HL-60 (cell line): ENCODE results near the gene MLF2.

Experiments used
- DNase-seq, 2 experiments: peaks; one replicate each; pipeline ENCODE4 v3.0.0-alpha.2; 2010 to 2020; ENCODE audit warnings: low read depth in 1 of 2, low spot score in 1 of 2
- H3K27ac ChIP-seq: fragments of 250-450 bp; sonication (Bioruptor Pico); replicated peaks from 2 replicates; pipeline ENCODE4 v1.5.1; 2020; ENCODE audit warnings: mild to moderate bottlenecking, moderate library complexity
- H3K27me3 ChIP-seq: fragments of 250-450 bp; sonication (Bioruptor Pico); 2 replicates; pipeline ENCODE4 v1.5.1; 2021; ENCODE audit warnings: mild to moderate bottlenecking, moderate library complexity; ENCODE audit not compliant: insufficient read depth, poor library complexity, severe bottlenecking
- H3K4me3 ChIP-seq: replicated peaks from 2 replicates; pipeline ENCODE4 v1.5.1; 2011; ENCODE audit warnings: mild to moderate bottlenecking, control low read depth, low read length; ENCODE audit not compliant: insufficient read depth
- CTCF ChIP-seq: IDR thresholded peaks from one replicate; pipeline ENCODE4 v1.5.1; 2011; ENCODE audit warnings: low read length, control low read depth, inconsistent platforms; ENCODE audit not compliant: insufficient read depth
- GABPA ChIP-seq: IDR thresholded peaks from 2 replicates; pipeline ENCODE4 v1.6.1; 2012; ENCODE audit warnings: low read depth
- POLR2AphosphoS5 ChIP-seq: IDR thresholded peaks from 2 replicates; pipeline ENCODE4 v1.6.1; 2012; ENCODE audit warnings: low read depth
- REST ChIP-seq: IDR thresholded peaks from 2 replicates; pipeline ENCODE4 v1.6.1; 2012; ENCODE audit warnings: low read depth; ENCODE audit not compliant: insufficient replicate concordance
- SPI1 ChIP-seq: IDR thresholded peaks from 2 replicates; pipeline ENCODE4 v1.6.1; 2012; ENCODE audit warnings: low read depth, mild to moderate bottlenecking, borderline replicate concordance

Gene MLF2

GRCh38 chr12:6701078-6701768 is 51.7 kb downstream of the MLF2 start:
- Histone ChIP-seq H3K27ac (no peak overlapping the region), H3K4me3 (no peak overlapping the region)
- TF ChIP-seq REST (no peak), GABPA (no peak), CTCF (no peak), SPI1 (no peak), POLR2AphosphoS5 (no peak)

GRCh38 chr12:6700646-6701051 is 52.3 kb downstream of the MLF2 start, which contains the start of gene PIANP:
Gene PIANP (minus strand): TSS chr12:6700815. CDS start chr12:6698061, 2,754 bp downstream.
- Histone ChIP-seq H3K4me3 (no peak within 1 kb of the TSS; the same call in 1 of the 2 replicates), H3K27ac (no peak within 1 kb of the TSS), H3K27me3 (peaks cover 47% of the 10 kb centered on the region)
- TF ChIP-seq CTCF: no peak
- TF ChIP-seq SPI1: no peak
- TF ChIP-seq REST: no peak
- TF ChIP-seq GABPA: no peak
- no peak for TF ChIP-seq POLR2AphosphoS5
- no peak for DNase-seq

More at GRCh38 chr12:6701078-6701768, 51.7 kb downstream of the MLF2 start:
- peaks cover 47% of the 10 kb centered on the region for H3K27me3 ChIP-seq
- no peak for DNase-seq

GRCh38 chr12:6699989-6700645 is 52.8 kb downstream of the MLF2 start:
- no peak for DNase-seq
- no peak overlapping the region; the same call in 1 of the 2 replicates for H3K4me3 ChIP-seq
- no peak overlapping the region for H3K27ac ChIP-seq
- H3K27me3 ChIP-seq: peaks cover 47% of the 10 kb centered on the region
- no peak for TF ChIP-seq SPI1
- TF ChIP-seq REST: no peak
